ENCODE results near the gene BTBD7.

BTBD7 gene

DNA sequence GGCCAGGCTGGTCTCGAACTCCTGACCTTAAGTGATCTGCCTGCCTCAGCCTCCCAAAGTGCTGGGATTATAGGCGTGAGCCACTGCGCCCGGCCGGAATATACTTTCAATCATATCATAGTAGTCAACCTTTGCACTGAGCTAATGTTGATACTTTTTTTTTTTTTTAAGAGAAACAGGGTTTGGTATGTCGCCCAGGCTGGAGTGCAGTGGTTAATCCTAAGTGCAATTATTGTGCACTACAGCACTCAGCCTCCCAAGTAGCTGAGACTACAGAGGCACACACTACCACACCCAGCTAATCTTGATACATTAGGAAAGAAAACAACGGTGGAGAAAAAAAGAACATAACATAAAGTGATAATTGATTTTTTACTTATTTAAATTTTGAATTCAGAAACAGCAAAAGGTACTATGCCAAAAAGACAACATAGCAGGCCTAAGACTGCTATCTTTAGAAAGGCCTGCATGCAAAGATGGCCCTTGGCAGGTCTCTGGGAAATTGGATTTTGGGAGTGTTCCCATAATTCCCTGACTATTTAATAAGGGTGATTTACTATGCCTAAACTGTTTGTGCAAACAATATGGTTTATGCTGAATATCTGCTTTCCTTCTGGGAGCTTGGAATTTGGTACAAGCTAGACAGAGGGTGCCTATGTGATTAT, 15.5 kb downstream of the BTBD7 start:
- H4K20me1 ChIP-seq (ENCODE audit: insufficient read depth), result no peaks in the 10 kb centered on the region
- H3K36me3 ChIP-seq (ENCODE audit: insufficient read depth), result no peaks in the 10 kb centered on the region
- no peak overlapping the region for H3K4me3 ChIP-seq (IDR thresholded peaks at IDR 0.05; ENCODE audit: insufficient read depth, low read depth, low read length)
- no peak overlapping the region for H3K4me2 ChIP-seq
- no peak overlapping the region for H2AFZ ChIP-seq (ENCODE audit: low read depth)
- H3K27ac ChIP-seq, result no peak overlapping the region
- TF ChIP-seq, protein P1, sequence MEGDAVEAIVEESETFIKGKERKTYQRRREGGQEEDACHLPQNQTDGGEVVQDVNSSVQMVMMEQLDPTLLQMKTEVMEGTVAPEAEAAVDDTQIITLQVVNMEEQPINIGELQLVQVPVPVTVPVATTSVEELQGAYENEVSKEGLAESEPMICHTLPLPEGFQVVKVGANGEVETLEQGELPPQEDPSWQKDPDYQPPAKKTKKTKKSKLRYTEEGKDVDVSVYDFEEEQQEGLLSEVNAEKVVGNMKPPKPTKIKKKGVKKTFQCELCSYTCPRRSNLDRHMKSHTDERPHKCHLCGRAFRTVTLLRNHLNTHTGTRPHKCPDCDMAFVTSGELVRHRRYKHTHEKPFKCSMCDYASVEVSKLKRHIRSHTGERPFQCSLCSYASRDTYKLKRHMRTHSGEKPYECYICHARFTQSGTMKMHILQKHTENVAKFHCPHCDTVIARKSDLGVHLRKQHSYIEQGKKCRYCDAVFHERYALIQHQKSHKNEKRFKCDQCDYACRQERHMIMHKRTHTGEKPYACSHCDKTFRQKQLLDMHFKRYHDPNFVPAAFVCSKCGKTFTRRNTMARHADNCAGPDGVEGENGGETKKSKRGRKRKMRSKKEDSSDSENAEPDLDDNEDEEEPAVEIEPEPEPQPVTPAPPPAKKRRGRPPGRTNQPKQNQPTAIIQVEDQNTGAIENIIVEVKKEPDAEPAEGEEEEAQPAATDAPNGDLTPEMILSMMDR (conservative IDR thresholded peaks at IDR 0.05; ENCODE audit: low read depth, low read length), result no peak
- H3K27me3 ChIP-seq (ENCODE audit: insufficient read depth, low read depth), result no peaks in the 10 kb centered on the region
- H3K4me1 ChIP-seq (ENCODE audit: low read depth, poor library complexity, severe bottlenecking), result no peaks in the 10 kb centered on the region
- peaks cover 22% of the 10 kb centered on the region; the same call in 1 of the 2 replicates for H3K79me2 ChIP-seq (ENCODE audit: insufficient read depth, low read depth)
- H3K9ac ChIP-seq, result no peak overlapping the region

DNA sequence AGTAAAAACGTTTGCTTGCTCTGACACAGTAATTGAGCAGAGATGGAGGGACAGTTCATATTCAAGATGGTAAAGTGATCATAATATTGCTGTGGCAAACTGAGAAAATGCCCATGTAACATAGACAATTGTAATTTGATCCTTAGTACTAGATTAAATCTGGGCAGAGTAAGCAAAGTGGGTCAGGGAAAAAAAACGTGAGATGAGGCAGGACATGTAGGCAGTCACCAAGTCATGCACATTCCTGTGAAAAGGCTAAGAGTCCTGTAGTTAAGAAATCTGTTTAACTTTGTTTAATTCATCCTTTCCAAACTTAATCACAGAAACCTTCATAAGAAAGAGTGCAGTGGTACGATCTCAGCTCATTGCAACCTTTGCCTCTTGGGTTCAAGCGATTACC, 16.1 kb downstream of the BTBD7 start:
- TF ChIP-seq, protein P1 (conservative IDR thresholded peaks at IDR 0.05; ENCODE audit: low read depth, low read length), result no peak

GRCh38 chr14:93315575-93315974, 17.3 kb downstream of the BTBD7 start:
- no peaks in the 10 kb centered on the region for H3K36me3 ChIP-seq (ENCODE audit: insufficient read depth)
- no peak overlapping the region for H3K4me3 ChIP-seq (IDR thresholded peaks at IDR 0.05; ENCODE audit: insufficient read depth, low read depth, low read length)
- no peaks in the 10 kb centered on the region for H3K4me1 ChIP-seq (ENCODE audit: low read depth, poor library complexity, severe bottlenecking)
- no peak overlapping the region for H3K27ac ChIP-seq
- H3K9ac ChIP-seq, result no peak overlapping the region
- no peak overlapping the region for H3K4me2 ChIP-seq
- TF ChIP-seq, protein P1 (conservative IDR thresholded peaks at IDR 0.05; ENCODE audit: low read depth, low read length), result no peak
- H2AFZ ChIP-seq (ENCODE audit: low read depth), result no peak overlapping the region
- H4K20me1 ChIP-seq (ENCODE audit: insufficient read depth), result no peaks in the 10 kb centered on the region
- no peaks in the 10 kb centered on the region for H3K27me3 ChIP-seq (ENCODE audit: insufficient read depth, low read depth)
- H3K79me2 ChIP-seq (ENCODE audit: insufficient read depth, low read depth), result peaks cover 10% of the 10 kb centered on the region; the same call in 1 of the 2 replicates

More for the DNA sequence above, 16.1 kb downstream of the BTBD7 start:
- no peak overlapping the region for H3K27ac ChIP-seq
- peaks cover 20% of the 10 kb centered on the region; the same call in 1 of the 2 replicates for H3K79me2 ChIP-seq (ENCODE audit: insufficient read depth, low read depth)
- H3K36me3 ChIP-seq (ENCODE audit: insufficient read depth), result no peaks in the 10 kb centered on the region
- no peak overlapping the region for H2AFZ ChIP-seq (ENCODE audit: low read depth)
- no peaks in the 10 kb centered on the region for H3K4me1 ChIP-seq (ENCODE audit: low read depth, poor library complexity, severe bottlenecking)
- no peaks in the 10 kb centered on the region for H3K27me3 ChIP-seq (ENCODE audit: insufficient read depth, low read depth)
- no peak overlapping the region for H3K4me3 ChIP-seq (IDR thresholded peaks at IDR 0.05; ENCODE audit: insufficient read depth, low read depth, low read length)
- H4K20me1 ChIP-seq (ENCODE audit: insufficient read depth), result no peaks in the 10 kb centered on the region
- H3K4me2 ChIP-seq, result no peak overlapping the region
- H3K9ac ChIP-seq, result no peak overlapping the region

DNA sequence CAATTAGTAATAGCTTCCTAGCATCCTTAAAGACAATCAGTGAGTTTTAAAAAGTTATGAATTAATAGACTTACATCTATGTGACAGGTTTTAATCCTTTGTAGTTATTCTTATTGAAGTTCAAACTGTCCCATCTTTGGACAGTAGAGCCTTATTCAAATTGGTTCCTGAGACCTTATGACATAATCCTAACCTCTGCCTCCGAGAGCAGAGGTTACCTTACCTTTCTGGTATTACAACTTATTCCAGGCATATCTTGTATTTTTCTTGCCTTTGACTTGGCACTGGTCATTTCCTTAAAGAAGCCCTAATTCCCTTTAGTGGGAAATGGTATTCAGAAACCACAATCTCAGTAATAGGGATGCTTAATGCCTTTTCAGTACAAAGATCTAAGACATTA, 21.8 kb downstream of the BTBD7 start:
- H3K79me2 ChIP-seq (ENCODE audit: insufficient read depth, low read depth), result peaks cover 4% of the 10 kb centered on the region; the same call in 1 of the 2 replicates
- H4K20me1 ChIP-seq (ENCODE audit: insufficient read depth), result no peaks in the 10 kb centered on the region
- TF ChIP-seq, protein P1 (conservative IDR thresholded peaks at IDR 0.05; ENCODE audit: low read depth, low read length), result no peak

More for the DNA sequence above, 21.8 kb downstream of the BTBD7 start:
- Histone ChIP-seq H3K4me3 (IDR thresholded peaks at IDR 0.05; ENCODE audit: insufficient read depth, low read depth, low read length) (no peak overlapping the region), H3K4me1 (ENCODE audit: low read depth, poor library complexity, severe bottlenecking) (no peaks in the 10 kb centered on the region), H3K36me3 (ENCODE audit: insufficient read depth) (no peaks in the 10 kb centered on the region), H3K9ac (no peak overlapping the region), H2AFZ (ENCODE audit: low read depth) (no peak overlapping the region), H3K27me3 (ENCODE audit: insufficient read depth, low read depth) (no peaks in the 10 kb centered on the region), H3K27ac (no peak overlapping the region), H3K4me2 (no peak overlapping the region)
